ENCODE data around the gene TOPORS. TPM values are rescaled to one million over a fixed set of nuclear protein-coding genes. Genes with fewer than 3 reads are reported as not detected.
"Not testable (repeated sequence)": the region's sequence is repeated elsewhere in the genome, so short reads cannot be mapped to it uniquely, and the experiment has no call there.

TOPORS gene
- total RNA-seq, 1 donor from 2014 or later: 6.6 TPM

DNA sequence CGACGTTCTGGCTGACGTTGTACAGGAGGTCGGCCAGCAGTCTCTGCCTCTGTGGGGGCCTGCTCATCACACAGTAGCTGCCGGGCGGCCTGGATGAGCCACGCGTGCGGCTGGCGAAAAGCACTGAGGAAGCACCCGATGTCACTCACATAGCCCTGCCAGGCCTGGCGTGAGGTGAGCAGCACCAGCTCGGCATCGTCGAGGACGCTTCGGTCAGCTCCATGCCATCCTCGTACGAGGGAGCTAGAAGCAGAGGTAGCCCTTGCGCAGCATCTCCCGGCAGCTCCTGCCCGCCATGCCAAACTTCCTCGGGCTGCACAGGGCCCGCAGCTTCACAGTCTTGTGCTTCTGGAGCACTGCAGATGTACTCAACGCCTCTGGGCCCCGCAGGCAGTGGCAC, 14.4 kb upstream of the TOPORS start:
- no peak for DNase-seq (ENCODE audit: low spot score)
- ATAC-seq: no peak

DNA sequence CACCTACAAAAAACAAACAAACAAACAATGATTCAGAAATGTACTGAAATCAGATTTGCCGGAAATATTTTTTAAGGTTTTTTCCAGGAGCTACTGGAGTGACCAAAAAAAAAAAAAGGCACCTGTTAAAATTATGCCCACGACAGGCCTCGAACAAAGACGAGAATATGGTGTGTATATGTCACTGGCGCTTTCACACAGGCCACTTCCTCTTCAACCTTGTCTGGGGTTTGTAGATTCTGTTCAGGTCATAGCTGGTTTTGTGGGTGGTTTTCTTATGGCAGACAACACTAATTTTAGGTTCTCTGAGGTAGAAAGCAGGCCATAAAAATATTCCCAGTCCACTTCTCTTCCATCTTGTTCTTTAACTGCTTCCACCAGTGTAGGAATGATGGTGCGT, 13.6 kb upstream of the TOPORS start:
- no peak for ATAC-seq
- no peak for DNase-seq (ENCODE audit: low spot score)

DNA sequence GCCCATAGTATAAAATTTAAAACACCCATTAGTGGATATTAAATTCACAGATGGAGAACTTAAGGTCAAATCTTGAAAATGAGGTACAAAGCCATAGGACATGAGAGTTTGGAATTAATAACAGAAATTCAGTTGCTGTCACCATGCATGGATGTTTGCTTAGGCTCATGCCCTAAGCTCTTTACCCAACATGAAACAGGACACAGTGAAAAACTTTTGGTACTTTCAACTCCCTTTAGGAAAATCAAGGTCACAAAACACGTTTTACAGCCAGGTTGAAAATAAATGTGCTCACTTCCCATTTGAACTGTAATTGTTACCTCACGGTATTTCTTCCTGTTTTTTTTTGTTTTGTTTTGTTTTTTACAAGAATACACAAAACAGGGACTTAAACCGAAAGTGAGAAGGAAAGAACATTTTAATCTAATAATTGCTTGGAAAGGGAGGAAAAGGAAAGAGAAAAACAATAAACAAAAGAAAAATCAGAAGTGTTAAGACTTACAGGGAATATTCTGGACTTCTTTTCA, 6.1 kb upstream of the TOPORS start:
- DNase-seq (ENCODE audit: low spot score) (no peak), ATAC-seq (peak; percentile 46)

DNA sequence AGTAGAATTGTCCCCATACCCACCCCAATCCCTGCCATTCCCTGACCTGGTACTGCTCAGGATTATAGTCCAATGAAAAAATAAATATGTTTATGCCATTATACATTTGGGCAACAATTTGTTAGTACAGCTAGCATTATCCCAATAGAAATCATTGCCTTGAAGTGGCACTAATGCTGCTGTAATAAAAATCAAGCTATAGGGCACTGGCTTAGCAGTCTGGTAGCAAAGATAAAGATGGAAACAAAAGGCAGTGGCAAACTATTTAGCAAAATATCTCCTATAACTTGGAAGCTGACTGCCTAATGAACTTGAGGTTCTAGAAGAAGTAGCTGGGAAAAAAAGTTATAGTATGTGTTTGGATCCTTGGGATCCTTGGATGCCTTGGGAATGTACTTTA, 2.2 kb upstream of the TOPORS start:
- no peak for ATAC-seq
- no peak for DNase-seq (ENCODE audit: low spot score)

DNA sequence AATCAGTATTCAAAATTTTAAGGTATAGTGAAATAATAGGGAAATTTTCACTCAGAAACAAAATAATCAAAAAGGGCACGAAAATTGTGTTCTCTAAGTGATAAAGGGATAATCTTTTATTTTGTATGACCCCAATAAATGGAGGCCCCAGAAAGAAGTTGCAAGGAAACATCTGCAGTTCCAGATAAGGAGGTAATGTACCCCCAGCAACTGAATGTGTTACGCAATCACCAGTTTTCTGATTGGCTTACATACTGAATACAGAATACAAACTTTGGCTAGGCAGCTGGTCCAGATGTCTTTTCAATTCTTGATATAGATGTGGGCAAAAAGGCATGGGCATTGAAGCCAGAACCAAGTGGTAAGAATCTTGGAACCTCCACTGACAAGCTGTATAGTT, 1.7 kb upstream of the TOPORS start:
- DNase-seq (ENCODE audit: low spot score) (no peak), ATAC-seq (no peak)

DNA sequence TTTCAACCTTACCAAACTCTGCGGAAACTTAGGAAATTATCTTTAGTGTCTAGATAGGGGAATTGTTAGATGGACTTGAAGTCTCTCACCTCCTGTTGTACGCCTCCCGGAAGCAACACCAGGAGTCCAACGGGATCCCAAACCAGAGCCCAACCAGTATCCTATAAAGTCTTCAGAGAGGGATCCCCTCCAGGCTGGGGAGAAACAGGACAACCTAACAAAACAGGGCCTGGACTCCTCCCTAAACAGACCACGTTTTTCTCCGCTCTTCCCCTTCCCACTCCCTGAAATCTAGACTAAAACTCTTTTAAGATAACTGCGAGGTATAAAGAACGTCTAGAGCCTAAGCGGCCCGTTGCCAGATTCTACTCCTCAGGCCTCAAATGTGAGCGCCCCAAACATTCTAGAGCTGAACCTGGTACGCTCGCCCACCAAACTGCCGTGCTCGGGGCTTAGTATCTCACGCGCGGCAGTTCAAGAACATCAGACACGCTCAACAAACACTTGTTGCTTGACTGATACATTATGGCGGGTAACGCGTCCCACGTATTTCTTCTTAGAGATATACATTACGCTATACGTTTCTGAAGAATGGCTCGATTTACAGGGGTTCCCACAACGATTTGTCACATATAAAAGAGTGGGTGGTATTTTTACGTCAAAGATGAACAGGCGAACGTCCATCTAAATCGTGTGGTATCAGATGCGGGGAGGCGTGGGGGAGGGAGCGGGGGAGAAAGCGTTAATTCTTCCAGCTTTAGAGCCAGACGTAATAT, 922 bp downstream of the TOPORS start:
- ATAC-seq (peak; percentile 40), DNase-seq (ENCODE audit: low spot score) (no peak)

DNA sequence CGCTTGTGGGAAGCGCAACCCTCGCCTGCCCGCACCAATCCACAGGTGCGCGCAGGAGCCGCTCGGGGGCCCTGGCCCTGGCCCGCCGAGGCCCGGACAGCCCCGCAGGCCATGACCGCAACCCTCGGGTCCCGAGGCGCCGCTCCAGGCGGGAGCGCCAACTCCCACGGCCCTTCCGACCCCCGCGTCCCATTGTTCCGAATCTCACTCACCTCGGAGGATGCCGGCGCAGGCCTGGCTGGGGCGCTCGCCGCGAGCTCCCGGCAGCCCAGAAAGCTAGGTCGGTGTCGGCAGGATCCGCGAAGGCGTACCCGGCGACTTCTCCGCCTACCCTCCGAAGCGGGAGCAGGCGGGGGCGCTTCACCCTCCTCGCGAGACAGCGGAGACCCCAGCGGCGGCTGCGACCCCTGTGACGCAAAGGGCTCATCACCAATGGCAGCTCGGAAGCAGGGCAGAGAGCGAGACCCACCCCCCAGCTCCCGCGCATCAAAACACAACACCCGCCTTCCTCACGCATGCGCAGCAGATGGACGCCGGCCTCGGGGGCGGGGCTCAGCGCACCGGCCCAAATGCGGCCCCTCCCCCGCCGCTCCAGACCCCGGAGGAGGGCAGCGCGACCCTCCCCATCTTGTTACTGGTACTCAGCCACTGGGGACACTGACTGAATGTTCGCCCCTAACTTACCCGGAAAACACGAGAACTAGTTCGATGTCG, 1.7 kb downstream of the TOPORS start:
- DNase-seq (ENCODE audit: low spot score): peak; percentile 92
- peak; percentile 82 for ATAC-seq

DNA sequence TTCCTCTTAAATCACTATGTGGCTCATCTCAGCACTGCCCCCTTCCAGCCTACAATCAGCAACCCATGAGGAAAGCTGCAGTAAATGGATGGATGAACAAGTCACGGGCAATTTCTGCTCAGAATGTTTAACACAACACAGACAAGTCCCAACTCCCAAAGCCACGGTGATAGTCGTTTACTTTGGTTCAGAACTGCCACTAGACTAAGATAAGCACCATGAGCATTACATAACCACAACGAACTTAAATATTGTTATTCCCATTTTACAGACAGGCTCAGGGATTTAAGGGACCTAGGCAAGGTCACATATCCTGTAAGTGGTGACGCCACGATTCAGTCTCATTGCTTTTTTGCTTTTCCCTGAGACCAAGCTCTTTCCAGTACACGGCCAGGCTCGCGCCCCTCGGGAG, 2.2 kb downstream of the TOPORS start:
- DNase-seq (ENCODE audit: low spot score) (no peak), ATAC-seq (no peak)

DNA sequence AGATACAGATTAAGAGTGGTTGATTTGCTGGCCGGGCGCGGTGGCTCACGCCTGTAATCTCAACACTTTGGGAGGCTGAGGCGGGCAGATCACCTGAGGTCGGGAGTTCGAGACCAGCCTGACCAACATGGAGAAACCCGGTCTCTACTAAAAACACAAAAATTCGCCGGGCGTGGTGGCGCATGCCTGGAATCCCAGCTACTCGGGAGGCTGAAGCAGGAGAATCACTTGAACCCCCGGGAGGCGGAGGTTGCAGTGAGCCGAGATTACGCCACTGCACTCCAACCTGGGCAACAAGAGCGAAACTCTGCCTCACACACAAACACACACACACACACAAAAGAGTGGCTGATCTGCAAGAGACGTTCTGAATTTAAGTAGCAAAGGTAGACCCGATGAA, 4.2 kb downstream of the TOPORS start:
- not testable (repeated sequence) for ATAC-seq; DNase-seq (ENCODE audit: low spot score)

DNA sequence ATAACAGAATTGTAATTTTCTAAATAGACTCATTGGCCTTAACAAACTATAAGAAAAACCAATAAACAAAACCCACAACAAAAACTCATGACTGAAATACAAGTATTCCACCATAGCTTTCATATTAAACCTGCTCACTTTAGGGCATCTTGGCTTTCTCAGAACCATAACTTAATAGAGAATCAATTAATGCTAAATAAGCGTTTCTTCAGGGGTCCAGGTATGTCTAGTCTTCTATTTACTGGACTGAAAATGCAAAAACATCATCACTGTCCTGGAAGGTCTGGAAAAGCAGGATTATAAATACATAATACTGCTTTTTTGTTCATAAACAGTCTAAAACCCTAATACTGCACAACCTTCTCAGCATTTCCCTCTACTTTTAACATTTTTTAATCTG, 6.5 kb downstream of the TOPORS start:
- ATAC-seq (no peak), DNase-seq (ENCODE audit: low spot score) (no peak)

DNA sequence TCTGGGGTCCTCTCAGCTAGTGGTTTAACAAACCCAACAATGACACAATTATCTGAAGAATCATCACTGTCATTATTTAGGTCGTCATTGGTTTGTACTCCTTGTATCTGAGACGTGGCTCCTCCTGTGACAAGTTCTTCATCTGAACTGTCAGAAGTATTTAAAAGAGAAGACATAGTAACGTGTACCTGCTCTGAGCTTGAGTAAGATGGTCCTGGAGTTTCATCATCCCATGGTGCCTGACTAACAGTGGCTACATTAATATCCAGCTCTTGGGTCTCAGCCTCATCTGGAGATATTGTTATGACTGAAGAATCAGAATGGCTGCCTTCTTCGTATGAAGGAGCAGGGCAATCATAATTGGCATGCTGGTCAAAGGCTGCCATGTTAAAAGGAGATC, 9.3 kb downstream of the TOPORS start:
- DNase-seq (ENCODE audit: low spot score) (no peak), ATAC-seq (no peak)

DNA sequence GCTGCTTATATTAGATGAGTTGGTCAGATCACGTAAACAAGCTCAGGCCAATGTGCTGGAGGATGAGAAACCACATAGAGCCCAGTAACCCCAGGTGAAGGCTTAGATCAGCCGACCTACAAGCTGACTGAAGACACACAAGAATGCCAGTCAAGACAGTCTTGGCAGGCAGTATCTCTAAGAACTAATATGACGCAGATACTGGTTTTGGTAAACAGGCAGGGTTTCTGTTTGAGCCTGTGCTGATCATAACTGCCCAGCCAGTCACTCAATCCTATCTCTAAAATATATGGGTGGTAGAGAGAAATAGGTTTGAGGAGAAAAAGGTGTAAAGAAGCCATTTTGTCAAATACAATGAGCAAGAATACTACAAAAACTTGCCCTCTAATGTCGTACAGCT, 18.6 kb downstream of the TOPORS start:
- DNase-seq (ENCODE audit: low spot score) (no peak), ATAC-seq (no peak)

DNA sequence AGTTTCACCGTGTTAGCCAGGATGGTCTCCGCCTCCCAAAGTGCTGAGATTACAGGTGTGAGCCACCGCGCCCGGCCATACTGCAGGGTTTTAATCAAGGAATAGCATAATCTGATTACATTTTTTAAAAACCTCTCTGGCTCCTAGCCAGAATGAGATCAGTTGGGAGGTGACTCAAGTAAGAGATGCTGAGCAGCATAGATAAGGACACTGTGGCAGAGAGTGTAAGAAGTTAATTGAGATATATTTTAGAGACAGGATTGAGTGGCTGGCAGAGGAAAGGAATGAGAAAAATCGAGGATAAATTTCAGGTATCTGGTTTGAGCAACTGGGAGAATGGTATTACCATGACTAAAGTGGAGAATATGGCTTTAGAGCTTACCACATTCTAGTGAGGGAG, 19.1 kb downstream of the TOPORS start:
- ATAC-seq (no peak), DNase-seq (ENCODE audit: low spot score) (no peak)

DNA sequence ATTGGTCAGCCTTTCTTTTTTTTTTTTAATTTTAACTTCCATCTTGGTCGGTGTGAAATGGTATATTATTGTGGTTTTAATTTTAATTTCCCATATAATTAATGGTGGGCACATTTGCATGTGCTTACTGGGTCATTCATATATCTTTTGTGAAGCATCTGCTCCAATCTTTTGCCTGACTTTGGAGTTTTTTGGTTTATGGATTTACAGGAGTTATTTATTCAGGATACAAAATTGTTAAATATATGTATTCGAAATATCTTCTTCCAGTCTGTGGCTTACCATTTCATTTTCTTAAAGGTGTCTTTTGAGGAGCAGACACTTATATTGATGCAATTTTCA, 25.7 kb downstream of the TOPORS start:
- ATAC-seq (no peak), DNase-seq (ENCODE audit: low spot score) (no peak)

DNA sequence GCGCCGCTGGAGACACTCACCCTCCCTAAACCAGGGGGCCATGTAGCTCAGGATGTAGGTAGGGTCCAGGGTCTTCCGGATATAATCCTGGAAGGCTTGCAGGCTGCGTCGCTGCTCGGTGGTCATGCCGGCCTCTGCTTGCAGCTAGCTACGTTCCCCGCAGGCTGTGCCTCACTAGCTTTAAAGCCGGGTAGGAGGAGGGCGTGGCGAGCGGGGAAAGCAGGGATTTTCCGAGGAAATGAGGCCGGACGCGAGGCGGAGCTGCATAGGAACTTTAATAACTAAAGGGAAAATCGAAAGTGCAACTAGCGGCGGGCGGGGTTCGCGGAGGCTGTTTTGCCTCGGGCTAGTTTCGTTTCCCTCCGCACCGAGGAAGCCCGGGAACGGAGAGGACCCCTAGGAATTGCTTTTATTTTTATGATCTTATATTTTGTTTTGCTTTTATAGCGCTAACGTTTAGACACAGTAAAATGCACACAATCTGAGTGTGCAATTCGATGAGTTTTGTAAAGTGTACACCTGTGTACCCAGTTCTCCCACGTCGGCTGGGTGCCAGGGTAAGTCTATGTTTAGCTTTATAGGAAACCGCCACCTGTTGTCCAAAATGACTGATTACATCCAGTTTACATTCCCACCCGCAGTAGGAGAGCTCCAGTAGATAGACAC, 26.2 kb downstream of the TOPORS start, which contains the start of gene RIGI:
TSS of gene RIGI (minus strand) at position 156 of the 666 bp plus-strand sequence. CDS start at position 126, 30 bp downstream.
- DNase-seq (ENCODE audit: low spot score) (peak; percentile 95), ATAC-seq (peak; percentile 93)

DNA sequence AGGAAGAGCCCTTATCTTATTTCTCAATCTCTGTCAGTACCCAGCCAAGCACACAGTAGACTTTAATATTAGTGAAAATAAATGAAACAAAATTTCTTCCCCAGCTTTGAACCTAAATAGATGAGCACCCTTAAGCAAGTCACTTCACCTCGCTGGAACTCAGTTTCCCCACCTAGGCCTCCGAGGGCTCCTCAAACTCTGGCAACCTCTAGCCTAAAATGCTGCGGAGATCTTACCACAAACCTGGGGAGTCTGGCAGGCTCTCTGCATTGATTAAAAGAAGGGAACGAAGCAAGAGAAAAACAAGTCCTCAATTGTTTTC, 26.7 kb downstream of the TOPORS start:
- DNase-seq (ENCODE audit: low spot score) (no peak), ATAC-seq (no peak)

DNA sequence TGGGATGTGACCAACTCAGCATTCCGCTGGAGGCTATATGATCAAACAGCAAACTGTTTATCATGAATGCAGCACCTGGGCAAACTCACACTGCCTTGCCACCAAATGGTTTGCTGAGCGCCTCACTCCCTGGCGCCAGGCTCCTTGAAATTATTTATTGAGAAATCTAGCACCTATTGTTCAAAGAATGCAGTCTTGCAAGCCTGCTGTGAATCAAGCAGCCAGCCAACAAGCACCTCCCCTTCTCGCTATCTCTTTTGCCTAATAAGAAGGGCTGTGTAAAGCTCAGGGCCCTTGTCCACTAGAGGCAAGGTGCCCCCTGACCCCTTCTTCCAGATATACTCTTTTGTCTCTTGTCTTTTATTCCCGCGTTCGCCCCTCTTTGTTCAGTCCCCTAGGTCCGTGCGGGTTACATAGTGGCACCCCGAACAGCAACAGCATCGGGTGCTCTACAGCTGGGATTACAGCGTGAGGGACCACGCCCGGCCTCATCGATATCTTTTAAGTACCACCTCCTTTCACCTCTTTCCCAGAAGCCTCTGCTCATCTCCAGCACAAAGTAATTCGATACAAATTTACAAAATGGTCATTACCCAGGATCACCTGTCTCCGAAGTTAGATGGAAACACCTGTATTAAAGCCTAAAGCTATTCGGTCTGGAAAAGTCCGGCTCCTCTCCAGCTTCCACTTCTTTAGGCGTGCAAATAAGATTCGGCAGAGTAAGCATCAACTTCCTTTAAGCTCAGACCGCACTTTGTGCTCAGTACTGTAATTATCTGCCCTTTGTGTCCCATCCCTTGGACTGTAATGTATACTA, 27.3 kb downstream of the TOPORS start:
- DNase-seq (ENCODE audit: low spot score) (no peak), ATAC-seq (peak; percentile 6)

DNA sequence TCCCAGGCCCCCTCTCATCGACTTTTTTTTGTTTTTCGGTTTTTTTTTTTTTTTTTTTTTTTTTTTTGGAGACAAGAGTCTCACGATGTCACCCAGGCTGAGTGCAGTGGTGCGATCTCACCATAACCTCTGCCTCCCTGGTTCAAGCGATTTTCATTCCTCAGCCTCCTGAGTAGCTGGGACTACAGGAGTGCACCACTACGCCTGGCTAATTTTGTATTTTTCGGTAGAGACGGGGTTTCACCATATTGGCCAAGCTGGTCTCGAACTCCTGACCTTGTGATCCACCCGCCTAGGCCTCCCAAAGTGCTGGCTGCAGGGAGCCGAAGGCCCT, 27.9 kb downstream of the TOPORS start:
- not testable (repeated sequence) for DNase-seq (ENCODE audit: low spot score); ATAC-seq

DNA sequence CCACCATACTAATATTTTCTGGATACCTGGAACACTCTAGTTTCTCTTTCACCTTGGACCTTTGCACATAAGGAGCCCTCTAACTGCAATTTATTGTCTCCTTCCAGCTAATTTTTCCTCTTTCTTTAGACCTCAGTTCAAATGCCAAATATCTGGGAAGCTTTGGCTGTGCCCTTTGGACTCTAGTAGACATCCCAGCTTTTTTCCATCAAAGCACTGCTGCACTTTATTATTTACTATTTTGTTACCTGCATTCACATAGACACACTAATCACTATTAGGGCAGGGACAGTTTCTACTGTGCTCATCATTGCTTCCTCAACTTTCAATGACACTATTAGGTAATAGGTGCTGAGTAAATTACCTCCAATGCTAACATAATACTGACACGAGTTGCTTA, 28.5 kb downstream of the TOPORS start:
- DNase-seq (ENCODE audit: low spot score) (no peak), ATAC-seq (peak; percentile 44)

DNA sequence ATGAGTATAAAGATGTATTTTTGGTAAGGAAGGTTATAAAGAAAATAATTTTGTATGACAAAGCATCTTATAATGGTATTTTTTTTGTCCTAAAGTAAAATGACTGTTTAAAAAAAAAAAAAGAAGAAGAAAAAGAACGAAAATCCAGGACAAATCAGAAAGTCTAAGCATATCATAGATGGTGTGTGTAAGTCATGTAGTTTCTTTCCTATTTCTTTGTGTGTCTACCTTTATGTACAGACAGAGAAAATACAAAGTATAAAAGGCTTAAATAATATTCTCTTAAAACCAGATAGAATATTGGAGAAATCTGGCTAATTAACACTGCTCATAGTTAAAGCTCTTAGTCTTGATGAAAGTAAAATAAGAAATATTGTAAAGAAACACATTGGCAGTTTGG, 34.1 kb downstream of the TOPORS start:
- ATAC-seq (no peak), DNase-seq (ENCODE audit: low spot score) (no peak)

DNA sequence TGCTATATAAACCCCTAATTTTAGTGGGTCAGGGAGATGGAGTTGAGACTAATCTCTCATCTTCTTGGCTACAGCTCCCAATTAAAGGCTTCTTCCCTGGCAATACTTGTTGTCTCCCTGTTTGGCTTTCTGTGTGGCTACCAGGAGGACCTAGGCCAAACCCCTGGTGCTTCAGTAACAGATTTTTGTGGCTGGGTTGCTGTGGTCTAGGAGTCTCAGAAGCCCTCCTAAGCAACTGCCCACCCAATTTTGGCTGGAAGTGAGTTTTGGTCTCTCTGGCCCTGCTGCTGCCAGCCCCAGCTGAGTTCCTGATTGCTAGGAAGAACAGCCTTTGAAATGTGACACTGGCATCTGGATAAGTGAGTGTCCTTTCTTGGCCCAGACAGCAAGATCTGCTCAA, 36.1 kb downstream of the TOPORS start:
- DNase-seq (ENCODE audit: low spot score) (no peak), ATAC-seq (no peak)

Measured in left lobe of liver (tissue), 2 donors.